HG03520 (cell line): ENCODE results near the gene SEPTIN8.

Experiments
- ATAC-seq: cut with Tn5 transposase; IDR thresholded peaks from one replicate; pipeline ENCODE4 v1.9.1; 2021; ENCODE audit warnings: mild to moderate bottlenecking, moderate library complexity; ENCODE audit not compliant: unreplicated experiment

SEPTIN8 gene

GRCh38 chr5:132785365-132785764 is 8.3 kb upstream of the SEPTIN8 start:
- no peak for ATAC-seq

- ATAC-seq = no peak
These were observed 5.1 kb upstream of the SEPTIN8 start for GRCh38 chr5:132782101-132782500.

- ATAC-seq = no peak
These were observed 4.0 kb upstream of the SEPTIN8 start for GRCh38 chr5:132781029-132781428.

GRCh38 chr5:132780577-132780976 is 3.5 kb upstream of the SEPTIN8 start:
- ATAC-seq = no peak

- ATAC-seq = no peak
These were observed 2.9 kb upstream of the SEPTIN8 start for GRCh38 chr5:132779961-132780360.

- ATAC-seq = no peak
These were observed 1.8 kb upstream of the SEPTIN8 start for GRCh38 chr5:132778856-132779255.

- no peak for ATAC-seq
These were observed 1.1 kb upstream of the SEPTIN8 start for GRCh38 chr5:132778129-132778528.

GRCh38 chr5:132776938-132777208 is 166 bp downstream of the SEPTIN8 start:
- ATAC-seq = no peak

- ATAC-seq = no peak
These were observed 705 bp downstream of the SEPTIN8 start for GRCh38 chr5:132776131-132776937.

- ATAC-seq = no peak
These were observed 1.5 kb downstream of the SEPTIN8 start for GRCh38 chr5:132775476-132775961.

GRCh38 chr5:132774896-132775295 is 2.1 kb downstream of the SEPTIN8 start:
- no peak for ATAC-seq

GRCh38 chr5:132774406-132774805 is 2.6 kb downstream of the SEPTIN8 start:
- no peak for ATAC-seq

- ATAC-seq = no peak
These were observed 3.3 kb downstream of the SEPTIN8 start for GRCh38 chr5:132773601-132774355.

- ATAC-seq = no peak
These were observed 3.9 kb downstream of the SEPTIN8 start for GRCh38 chr5:132773114-132773513.

GRCh38 chr5:132772291-132773070 is 4.6 kb downstream of the SEPTIN8 start:
- no peak for ATAC-seq

- ATAC-seq = no peak
These were observed 5.5 kb downstream of the SEPTIN8 start for GRCh38 chr5:132771503-132771998.

GRCh38 chr5:132770476-132771159 is 6.4 kb downstream of the SEPTIN8 start:
- no peak for ATAC-seq

- no peak for ATAC-seq
These were observed 8.6 kb downstream of the SEPTIN8 start for GRCh38 chr5:132768485-132768868.

GRCh38 chr5:132767150-132767549 is 9.9 kb downstream of the SEPTIN8 start:
- no peak for ATAC-seq

- ATAC-seq = no peak
These were observed 10.3 kb downstream of the SEPTIN8 start for GRCh38 chr5:132766806-132767055.
